GM21367 (cell line): ENCODE measurements around the gene BMPR1A.
"Not testable (repeated sequence)": the region's sequence is repeated elsewhere in the genome, so short reads cannot be mapped to it uniquely, and the experiment has no call there.

Source experiments
- ATAC-seq: cut with Tn5 transposase; IDR thresholded peaks from one replicate; pipeline ENCODE4 v1.9.1; 2021; ENCODE audit not compliant: unreplicated experiment

The BMPR1A gene

DNA sequence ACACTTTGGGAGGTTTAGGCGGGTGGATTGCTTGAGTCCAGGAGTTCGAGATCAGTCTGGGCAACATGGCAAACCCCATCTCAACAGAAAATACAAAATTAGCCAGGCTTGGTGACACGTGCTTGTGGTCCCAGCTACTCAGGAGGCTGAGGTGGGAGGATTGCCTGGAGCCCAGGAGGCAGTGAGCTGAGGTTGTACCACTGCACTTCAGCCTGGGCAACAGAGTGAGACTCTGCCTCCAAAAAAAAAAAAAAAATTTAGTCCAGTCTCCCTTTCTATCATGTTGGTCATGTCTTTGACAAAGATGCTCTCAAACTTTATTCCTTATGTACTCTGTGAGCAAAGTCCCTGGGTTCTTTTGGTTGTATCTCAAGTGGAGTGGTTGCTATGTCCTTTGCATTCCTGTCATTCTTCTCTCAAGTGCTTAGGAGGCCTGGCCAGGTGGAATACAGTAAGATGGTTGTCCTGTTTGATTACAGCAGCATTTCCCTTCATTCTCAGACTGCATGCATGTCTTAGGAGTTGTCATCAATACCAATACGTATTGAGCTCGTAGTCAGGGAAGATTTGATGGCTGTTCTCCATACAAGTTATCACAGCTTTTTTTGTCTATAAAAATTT lies 115.3 kb downstream of the BMPR1A start:
- no peak for ATAC-seq

GRCh38 chr10:86872757-86873156 lies 116.3 kb downstream of the BMPR1A start:
- ATAC-seq = no peak

DNA sequence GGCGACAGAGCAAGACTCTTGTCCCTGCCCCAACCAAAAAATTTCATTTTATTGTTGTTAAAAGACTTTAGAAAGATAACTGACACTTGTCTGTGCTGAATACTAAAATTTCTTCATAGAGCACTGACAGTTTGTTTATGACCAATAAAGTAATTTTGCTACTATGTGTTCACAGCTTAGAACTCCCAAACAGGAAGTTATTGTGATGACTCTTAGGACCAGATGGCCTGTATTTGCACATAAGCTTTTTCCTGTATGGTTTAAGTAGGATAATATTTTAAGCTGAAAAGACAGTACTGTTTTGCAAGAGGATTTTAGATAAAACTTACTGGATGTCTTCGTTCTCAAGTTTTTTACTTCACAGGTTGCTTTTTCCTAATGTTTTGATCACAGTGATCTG lies 120.3 kb downstream of the BMPR1A start:
- no peak for ATAC-seq

DNA sequence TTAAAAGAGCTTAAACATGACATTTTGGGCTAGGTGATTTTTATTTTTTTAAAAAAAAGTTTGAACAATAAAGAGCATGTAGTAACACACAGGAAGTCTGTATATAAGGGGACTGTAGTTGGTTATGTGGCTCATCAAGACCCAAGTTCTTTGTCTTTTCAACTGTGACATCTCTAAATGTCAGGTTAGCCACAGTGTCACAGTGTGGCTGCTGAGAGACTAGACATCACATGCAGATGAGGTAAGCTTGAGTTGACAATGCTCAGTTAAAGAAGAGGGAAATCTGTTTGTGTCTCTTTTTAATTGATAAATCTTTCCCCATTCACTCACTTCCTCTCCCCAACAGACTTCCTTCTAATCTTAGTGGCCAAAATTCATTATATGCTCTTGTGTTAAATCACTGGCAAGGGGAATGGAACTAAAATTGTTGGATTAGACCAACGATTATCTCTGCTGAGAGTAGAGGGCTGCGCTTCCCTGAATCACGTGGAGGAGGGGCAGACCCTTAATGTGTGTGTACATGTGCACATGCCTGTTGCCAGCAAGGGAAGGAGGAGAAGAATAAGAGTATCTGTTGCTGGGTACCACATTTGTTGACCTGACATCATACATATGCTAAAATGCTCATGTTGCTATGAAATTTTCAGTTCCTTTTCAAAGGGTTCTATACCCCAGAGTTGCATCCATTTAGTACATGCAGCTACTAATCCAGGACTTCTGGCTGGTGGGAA lies 122.7 kb downstream of the BMPR1A start:
- ATAC-seq = peak; percentile 53

GRCh38 chr10:86880971-86881370 lies 124.6 kb downstream of the BMPR1A start:
- no peak for ATAC-seq

DNA sequence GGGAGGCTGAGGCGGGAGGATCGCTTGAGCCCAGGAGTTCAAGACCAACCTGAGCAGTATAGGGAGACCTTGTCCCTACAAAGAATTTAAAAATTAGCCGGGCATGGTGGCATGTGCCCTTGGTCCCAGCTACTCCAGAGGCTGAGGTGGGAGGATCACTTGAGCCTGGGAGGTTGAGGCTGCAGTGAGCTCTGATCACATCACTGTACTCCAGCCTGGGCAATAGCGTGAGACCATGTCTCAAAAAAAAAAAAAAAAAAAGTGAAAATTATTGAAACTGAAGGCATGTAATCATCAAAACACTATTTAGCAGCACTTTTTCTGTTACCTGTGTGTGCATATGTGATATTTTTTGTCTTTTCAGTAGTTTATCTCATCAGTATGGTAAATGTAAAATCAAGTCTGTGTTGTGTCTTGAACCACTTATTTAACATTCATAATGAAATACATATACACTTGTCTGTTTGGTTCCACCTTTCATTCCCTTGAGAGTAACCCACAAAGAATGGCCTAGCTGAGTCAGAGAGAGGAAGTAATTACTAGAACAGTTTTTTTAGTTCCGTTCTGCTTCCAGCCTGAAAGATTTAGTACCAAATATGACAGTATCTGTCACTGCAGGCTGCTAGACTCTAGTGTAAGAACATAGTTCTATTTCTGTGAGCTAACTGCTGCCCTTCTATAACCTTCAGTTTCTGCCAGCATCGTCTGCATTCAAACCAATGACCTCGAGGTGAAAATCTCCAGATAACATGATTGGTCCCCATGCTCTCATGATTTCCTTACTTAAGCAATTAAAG lies 132.4 kb downstream of the BMPR1A start:
- peak; percentile 96 for ATAC-seq

DNA sequence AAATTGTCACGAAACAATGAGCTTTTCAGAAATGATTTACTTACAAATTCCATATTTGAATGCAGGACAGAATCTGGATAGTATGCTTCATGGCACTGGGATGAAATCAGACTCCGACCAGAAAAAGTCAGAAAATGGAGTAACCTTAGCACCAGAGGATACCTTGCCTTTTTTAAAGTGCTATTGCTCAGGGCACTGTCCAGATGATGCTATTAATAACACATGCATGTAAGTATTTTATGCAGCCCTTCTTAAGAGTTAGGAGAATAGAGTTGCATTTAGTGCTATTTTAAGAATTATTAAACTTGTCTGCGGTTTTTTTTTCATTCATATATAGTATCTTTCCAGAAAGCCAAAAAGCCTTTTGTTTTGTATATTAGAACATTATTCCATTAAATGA lies 133.6 kb downstream of the BMPR1A start:
- no peak for ATAC-seq

- no peak for ATAC-seq
Observed at GRCh38 chr10:86898511-86898910, 142.1 kb downstream of the BMPR1A start.

DNA sequence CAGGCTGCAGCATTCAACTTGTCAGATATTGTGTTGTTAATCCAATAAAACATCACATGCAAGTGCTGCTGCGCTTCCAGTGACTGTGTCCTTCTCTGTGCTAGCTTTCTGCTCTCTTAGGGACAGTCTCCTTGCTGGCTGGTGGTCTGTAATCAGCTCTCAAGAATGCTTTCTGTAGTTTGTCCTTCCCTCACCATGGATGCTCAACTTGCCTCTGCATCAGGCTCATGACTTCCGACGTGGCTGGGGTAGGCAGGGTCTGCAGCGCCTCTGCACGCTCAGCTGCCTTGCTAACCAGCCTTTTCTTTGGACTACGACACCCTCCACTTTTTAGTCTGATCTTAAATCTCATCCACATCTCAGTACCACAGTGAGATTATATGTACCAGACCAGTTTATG lies 142.7 kb downstream of the BMPR1A start:
- no peak for ATAC-seq

DNA sequence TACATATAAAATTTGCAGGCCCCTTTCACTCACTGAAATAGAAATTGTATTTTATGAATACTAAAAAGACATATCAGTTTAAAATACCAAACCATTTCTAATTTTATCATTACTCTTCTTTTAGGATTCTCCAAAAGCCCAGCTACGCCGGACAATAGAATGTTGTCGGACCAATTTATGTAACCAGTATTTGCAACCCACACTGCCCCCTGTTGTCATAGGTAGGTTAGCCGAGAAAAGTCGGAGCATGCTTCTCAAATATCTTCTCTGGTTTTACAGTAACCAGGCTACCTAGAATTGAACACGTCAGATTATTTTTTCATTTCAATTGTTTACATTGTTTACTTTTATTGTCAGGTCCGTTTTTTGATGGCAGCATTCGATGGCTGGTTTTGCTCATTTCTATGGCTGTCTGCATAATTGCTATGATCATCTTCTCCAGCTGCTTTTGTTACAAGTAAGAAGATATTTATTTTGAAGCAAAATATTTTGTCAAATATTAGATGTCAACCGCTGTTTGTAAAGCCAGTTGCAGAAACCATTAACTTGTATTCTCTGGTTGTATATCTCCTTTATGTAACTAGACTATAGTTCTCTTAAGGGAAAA lies 143.4 kb downstream of the BMPR1A start:
- ATAC-seq = no peak

GRCh38 chr10:86900955-86901354 lies 144.5 kb downstream of the BMPR1A start:
- ATAC-seq = no peak

- no peak for ATAC-seq
Observed at GRCh38 chr10:86904600-86904999, 148.2 kb downstream of the BMPR1A start.

DNA sequence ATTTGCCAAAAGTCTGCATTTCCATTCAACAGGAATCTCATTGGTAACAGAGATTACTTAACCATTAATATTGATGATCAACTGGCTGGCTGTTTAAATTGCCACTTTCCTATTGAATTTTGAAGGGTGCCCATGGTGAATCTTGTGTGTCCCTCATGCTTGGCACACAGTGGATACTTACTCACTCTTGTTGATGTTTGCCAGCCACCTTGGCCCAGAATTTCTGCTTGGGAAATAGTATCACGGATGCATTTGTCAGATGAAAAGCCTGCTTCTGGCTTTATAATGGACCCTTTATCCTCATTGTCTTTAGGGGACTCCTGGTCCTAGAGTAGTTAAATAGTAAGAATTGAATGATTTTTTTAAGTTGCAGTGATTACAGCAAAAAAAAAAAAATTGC lies 149.0 kb downstream of the BMPR1A start:
- ATAC-seq = no peak

DNA sequence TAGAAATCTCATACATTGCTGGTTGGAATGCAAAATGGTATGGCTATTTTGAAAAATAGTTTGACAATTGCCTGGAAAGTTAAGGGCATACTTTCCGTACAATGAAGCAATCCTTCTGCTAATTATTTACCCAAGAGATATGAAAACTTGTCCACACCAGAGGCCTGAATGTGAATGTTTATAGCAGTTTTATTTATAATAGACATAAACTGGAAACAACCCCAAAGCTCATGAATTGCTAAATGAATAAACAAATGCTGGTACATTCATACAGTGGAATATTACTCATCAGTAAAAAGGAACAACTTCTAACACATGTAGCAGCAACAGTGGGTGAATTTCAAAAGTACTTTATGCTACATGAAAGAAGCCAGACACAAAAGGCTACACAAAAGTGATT lies 158.3 kb downstream of the BMPR1A start:
- no peak for ATAC-seq

DNA sequence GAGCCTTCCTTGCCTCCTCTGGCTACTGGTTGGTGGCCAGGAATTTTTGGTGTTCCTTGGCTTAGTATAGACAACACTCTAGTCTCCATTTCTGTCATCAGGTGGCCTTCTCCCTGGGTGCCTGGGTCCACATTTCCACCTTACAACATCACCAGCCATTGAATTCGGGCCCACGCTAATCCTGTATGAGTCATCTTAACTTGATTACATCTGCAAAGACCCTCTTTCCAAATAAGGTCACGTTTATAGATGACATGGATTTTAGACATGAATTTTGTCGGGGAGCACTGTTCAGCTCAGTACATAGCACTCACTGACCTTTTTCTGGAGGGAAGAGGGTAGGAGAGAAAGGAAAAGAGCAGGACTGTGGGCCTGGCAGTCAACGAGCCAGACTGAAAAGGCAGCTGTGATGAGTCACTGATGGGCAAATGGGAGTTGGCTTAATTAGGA lies 161.6 kb downstream of the BMPR1A start:
- ATAC-seq = no peak

- no peak for ATAC-seq
Observed at GRCh38 chr10:86922553-86922961, 166.1 kb downstream of the BMPR1A start.

DNA sequence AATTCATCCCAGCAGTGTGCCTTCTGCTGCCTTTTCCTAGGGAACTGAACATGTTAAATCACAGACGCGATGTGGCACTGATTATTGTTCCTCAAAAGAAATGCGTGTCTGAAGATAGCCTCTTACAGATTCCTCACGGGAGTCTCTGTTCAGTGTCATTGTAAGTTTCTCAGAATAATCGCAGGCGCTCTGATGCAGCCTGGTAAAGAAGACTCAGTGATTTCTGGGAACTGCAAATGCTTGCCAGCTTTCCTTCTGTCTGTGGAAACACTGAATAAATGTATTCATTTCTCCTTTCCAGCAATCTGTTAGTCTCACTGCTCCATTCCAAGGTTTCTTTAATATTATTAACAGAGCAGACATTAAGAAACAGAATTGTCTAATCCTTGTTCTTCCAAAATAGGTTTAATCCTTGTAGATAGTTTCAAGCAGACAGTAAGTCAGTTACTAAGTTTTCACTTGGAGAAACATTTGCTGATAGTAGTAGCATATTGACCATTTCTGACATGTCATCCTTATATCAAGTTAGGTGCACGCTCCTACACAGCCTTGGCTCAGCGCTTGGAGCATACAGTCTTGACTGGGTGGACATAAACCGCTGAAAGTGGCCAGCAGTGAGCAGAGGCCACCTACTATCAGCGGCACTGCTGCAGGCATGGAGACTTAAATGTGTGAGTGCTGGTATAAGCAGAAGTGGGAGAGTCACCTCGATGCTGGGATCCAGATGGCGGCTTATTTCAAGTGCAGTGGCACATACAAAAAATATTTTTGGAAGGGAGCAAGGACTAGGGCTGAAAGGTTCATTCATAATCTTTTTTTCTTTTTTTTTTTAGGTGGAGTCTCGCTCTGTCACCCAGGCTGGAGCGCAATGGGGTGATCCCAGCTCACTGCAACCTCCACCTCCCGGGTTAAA lies 173.3 kb downstream of the BMPR1A start:
- ATAC-seq = no peak

DNA sequence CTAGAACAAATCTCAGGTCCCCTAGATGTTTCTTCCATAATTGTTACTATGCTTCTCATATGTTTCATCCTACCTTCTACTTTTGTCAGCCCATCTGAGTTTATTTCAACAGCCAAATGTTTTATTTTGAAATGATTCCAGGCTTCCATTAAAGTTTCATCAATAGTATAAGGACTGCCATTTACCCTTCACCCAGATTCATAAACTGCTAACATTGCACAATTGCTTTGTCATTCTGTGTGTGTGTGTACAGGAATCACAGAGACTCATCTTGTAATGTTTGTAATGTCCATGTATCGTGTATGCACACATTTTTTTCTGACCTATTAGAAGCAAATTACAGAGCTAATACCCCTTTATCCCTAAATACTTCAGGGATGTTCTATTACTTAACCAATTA lies 175.5 kb downstream of the BMPR1A start:
- no peak for ATAC-seq

- no peak for ATAC-seq
Observed at GRCh38 chr10:86932674-86933073, 176.3 kb downstream of the BMPR1A start.

DNA sequence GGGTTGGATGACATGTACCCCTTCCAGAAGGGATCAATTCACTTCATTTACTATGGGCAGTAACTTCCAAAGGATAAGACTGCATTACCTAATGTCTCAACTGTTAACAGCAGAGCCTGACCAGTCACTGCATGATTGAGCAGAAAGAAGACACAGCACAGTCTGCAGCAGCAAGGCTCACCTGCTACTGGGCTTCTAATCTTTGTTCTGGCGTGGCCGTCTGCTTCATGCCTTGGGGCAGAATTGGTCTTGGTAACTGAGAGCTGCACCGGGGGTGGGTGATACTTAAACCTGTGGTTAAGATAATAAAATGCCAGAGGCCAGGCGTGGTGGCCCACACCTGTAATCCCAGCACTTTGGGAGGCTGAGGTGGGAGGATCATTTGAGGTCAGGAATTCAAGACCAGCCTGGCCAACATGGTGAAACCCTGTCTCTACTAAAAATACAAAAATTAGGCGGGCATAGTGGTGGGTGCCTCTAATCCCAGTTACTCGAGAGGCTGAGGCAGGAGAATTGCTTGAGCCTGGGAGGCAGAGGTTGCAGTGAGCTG lies 177.8 kb downstream of the BMPR1A start:
- ATAC-seq = not testable (repeated sequence)
